Measurements from ENCODE around the gene SPECC1. TPM values are rescaled to one million over a fixed set of nuclear protein-coding genes. Genes with fewer than 3 reads are reported as not detected.

The SPECC1 gene
- total and polyA plus RNA-seq, 2 of the 13 experiments (the other 11 are each of a cell fraction or from before 2014, with no cell fraction given) = 2.3 to 6.9 TPM

DNA sequence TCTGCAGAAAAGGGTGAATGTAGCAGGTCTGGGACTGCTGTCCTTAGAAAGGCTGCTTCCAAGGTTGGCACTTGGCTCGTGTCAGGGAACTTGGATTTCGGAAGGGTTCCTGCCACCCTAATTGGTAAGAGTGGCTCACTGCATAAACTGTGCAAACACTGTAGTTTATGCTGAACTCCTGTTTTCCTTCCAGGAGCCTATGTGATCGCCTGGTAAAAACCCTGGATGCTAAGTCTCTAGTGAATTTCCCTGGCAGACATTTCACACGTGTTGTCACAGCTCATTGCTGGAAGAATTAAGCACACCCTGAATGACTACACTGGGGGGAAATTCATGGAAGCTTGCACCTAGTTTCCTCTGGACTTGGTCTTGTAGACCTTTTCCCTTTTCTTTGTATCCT lies 140.1 kb downstream of the SPECC1 start:
- in situ Hi-C loops (cut with HindIII; ENCODE audit: extremely low pct_ligation_motif_present, low pct_unique_long_range_greater_than_20kb) = no loop called here
- 53% methylated on average over 4 of the region's 4 CpGs for WGBS (ENCODE audit: low lambda C conversion rate)
- CTCF ChIA-PET (ENCODE audit: low intra/inter-chr PET ratio, low total read pairs) = no interaction called here
- Histone ChIP-seq H3K4me1 (ENCODE audit: insufficient read depth, low read length) (no peaks in the 10 kb centered on the region), H3K27me3 (ENCODE audit: control insufficient read depth in 1 of 2, insufficient read depth in 2 of 2, low read length in 2 of 2) (peaks cover 1 to 18% of the 10 kb centered on the region in 2 experiments; a peak in 3 of 5 replicates), H2AFZ (ENCODE audit: low read length) (no peak overlapping the region), H3K79me2 (ENCODE audit: insufficient read depth, low read length) (no peaks in the 10 kb centered on the region), H3K9ac (ENCODE audit: insufficient read depth, low read depth, low read length) (no peak overlapping the region), H3K9me3 (ENCODE audit: low read length) (no peaks in the 10 kb centered on the region), H3K27ac (ENCODE audit: extremely low read length, insufficient read depth, low read length) (no peak overlapping the region), H3K36me3 (replicated peaks in 1 of 2; ENCODE audit: control insufficient read depth in 1 of 2, insufficient read depth in 2 of 2, low read length in 2 of 2) (no peaks in the 10 kb centered on the region), H3K4me2 (ENCODE audit: low read depth, low read length) (no peak overlapping the region), H3K4me3 (replicated peaks in 1 of 3; ENCODE audit: insufficient read depth in 1 of 3, low read depth in 2 of 3, low read length in 3 of 3) (no peak overlapping the region), H4K20me1 (ENCODE audit: insufficient read depth, low read length) (no peaks in the 10 kb centered on the region)
- TF ChIP-seq HNF4A (CRISPR knock-in tag; IDR thresholded peaks at IDR 0.05) (no peak), ESRRA (CRISPR knock-in tag; IDR thresholded peaks at IDR 0.05; ENCODE audit: low read depth) (no peak), MATR3 (CRISPR knock-in tag; IDR thresholded peaks at IDR 0.05) (no peak), NBN (conservative IDR thresholded peaks at IDR 0.05) (no peak), REL (CRISPR knock-in tag; conservative IDR thresholded peaks at IDR 0.05) (no peak), ZNF18 (CRISPR knock-in tag; IDR thresholded peaks at IDR 0.05; ENCODE audit: insufficient replicate concordance) (no peak), FOXK2 (IDR thresholded peaks at IDR 0.05) (no peak), ZNF343 (CRISPR knock-in tag; IDR thresholded peaks at IDR 0.05) (no peak)
- TF ChIP-seq, protein P1, sequence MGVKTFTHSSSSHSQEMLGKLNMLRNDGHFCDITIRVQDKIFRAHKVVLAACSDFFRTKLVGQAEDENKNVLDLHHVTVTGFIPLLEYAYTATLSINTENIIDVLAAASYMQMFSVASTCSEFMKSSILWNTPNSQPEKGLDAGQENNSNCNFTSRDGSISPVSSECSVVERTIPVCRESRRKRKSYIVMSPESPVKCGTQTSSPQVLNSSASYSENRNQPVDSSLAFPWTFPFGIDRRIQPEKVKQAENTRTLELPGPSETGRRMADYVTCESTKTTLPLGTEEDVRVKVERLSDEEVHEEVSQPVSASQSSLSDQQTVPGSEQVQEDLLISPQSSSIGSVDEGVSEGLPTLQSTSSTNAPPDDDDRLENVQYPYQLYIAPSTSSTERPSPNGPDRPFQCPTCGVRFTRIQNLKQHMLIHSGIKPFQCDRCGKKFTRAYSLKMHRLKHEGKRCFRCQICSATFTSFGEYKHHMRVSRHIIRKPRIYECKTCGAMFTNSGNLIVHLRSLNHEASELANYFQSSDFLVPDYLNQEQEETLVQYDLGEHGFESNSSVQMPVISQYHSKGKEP (CRISPR knock-in tag; IDR thresholded peaks at IDR 0.05) = no peak
- no TSS peak for BruUV-seq (replicated peaks)
- intact Hi-C loops (cut with micrococcal nuclease; ENCODE audit: unreplicated experiment) = no loop called here
- DNase-seq (ENCODE audit: low spot score) (no peak), ATAC-seq (no peak), FAIRE-seq (no peak)
- POLR2A ChIA-PET = no interaction called here
